Testis (tissue), 2 donors: ENCODE data around the gene PRKCA.

Experiments
- POLR2A ChIP-seq: fragments of 450-650 bp; IDR thresholded peaks from one replicate; pipeline ENCODE4 v1.6.1; 2017; ENCODE audit warnings: antibody characterized with exemption, mild to moderate bottlenecking, moderate library complexity
- TF ChIP-seq, protein P1 (sequence below), 3 experiments: fragments of 450-650 bp in 2 of 3; fragments of 200-600 bp in 1 of 3; sonication (generic) in 1 of 3; IDR thresholded peaks; one replicate each; pipeline ENCODE4 v1.5.1; 2016 to 2019; ENCODE audit warnings: antibody characterized with exemption in 3 of 3, mild to moderate bottlenecking in 2 of 3, moderate library complexity in 1 of 3

DNA sequence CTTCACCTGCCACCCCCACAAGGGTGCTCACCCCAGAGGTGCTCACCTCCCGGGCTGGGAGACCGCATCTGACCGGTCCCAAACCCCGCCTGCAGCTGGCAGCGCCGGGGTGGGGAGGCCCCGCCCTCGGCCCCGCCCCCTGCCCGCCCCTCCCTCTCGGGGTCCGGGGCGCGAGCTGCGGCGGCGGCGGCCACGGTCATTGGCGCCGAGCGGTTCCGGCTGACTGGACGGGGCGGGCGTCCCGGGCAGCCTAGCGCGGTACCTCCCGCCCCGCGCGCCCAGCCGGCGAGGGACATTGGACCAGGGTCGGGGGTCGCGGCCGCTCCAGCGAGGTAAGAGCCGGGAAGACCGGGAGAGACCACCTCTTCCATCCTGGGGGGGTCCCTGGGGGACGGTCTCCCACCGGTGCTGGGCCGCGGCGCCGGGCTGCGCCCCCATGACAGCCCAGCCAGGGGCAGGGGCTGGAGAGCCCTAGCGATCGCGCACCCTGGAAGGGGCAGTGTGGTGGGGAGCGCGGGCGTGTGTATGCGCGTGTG, 532.6 kb downstream of the PRKCA start, which contains the start of gene CACNG5:
- TF ChIP-seq, protein P1, sequence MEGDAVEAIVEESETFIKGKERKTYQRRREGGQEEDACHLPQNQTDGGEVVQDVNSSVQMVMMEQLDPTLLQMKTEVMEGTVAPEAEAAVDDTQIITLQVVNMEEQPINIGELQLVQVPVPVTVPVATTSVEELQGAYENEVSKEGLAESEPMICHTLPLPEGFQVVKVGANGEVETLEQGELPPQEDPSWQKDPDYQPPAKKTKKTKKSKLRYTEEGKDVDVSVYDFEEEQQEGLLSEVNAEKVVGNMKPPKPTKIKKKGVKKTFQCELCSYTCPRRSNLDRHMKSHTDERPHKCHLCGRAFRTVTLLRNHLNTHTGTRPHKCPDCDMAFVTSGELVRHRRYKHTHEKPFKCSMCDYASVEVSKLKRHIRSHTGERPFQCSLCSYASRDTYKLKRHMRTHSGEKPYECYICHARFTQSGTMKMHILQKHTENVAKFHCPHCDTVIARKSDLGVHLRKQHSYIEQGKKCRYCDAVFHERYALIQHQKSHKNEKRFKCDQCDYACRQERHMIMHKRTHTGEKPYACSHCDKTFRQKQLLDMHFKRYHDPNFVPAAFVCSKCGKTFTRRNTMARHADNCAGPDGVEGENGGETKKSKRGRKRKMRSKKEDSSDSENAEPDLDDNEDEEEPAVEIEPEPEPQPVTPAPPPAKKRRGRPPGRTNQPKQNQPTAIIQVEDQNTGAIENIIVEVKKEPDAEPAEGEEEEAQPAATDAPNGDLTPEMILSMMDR (IDR thresholded peaks at IDR 0.05) = no peak
- no peak for TF ChIP-seq POLR2A
